B cell (primary cell): ENCODE measurements around the gene RGSL1.

Source experiments
- CTCF ChIP-seq: fragments of 200-600 bp; IDR thresholded peaks from one replicate; pipeline ENCODE4 v1.8.0; 2022; ENCODE audit warnings: antibody characterized with exemption, mild to moderate bottlenecking
- EZH2 ChIP-seq: IDR thresholded peaks from 2 replicates; pipeline ENCODE4 v1.6.1; 2012; ENCODE audit warnings: borderline replicate concordance, low read depth, mild to moderate bottlenecking, moderate library complexity, low read length; ENCODE audit not compliant: insufficient read depth, poor library complexity, severe bottlenecking

GRCh38 chr1:182607566-182607965 is 157.6 kb downstream of the RGSL1 start:
- TF ChIP-seq EZH2 (no peak), CTCF (no peak)
